ENCODE results near the gene CENPB. TPM values are rescaled to one million over a fixed set of nuclear protein-coding genes. Genes with fewer than 3 reads are reported as not detected.

Gene CENPB
- total RNA-seq, 1 donor from 2014 or later = 87.4 TPM

DNA sequence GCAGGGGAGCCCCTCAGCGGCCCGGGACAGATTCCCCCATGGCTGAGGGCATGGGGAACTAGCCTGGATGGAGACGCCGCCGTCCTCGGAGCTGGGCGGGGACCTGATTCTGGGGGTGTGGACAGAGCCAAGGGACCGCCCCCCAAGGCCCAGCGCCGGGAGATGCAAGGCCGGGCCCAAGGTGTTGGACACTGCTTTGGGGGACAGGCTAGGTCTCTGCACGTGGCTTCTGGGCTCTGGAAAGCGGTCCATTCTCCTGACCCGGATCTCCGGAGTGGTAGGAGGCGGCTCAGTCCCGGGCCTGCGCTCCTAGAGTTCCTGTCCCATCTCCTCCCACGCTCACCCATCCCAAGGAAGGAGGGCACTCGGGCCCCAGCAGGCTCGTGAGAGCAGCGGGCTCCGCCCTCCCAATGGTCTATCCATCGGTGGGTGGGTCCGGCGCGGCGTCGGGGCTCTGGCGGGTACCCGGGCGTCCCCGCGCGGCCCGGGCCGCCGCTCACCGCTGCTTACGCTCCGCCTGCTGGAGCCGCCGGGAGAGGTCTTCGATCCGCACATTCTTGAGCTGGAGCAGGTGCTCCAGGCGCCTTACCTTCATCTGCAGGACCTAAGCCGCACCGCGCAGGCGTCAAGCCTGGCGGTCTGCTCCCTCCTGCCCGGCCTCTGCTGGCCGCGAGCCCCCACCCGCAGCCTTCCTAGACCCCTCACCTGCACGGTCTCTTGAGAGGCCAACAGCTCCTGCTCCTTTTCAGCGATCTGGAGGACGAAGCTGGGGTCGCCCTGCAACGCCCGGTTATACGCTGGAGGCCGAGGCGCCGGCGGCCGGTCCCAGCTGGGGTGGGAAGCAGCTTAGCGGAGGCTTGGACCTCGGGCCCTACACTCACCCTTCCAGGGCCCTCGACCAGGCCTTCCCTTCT, 8.6 kb downstream of the CENPB start:
- no peak for FAIRE-seq
- peak; percentile 26 for DNase-seq (ENCODE audit: low read depth)
- TF ChIP-seq, protein P1, sequence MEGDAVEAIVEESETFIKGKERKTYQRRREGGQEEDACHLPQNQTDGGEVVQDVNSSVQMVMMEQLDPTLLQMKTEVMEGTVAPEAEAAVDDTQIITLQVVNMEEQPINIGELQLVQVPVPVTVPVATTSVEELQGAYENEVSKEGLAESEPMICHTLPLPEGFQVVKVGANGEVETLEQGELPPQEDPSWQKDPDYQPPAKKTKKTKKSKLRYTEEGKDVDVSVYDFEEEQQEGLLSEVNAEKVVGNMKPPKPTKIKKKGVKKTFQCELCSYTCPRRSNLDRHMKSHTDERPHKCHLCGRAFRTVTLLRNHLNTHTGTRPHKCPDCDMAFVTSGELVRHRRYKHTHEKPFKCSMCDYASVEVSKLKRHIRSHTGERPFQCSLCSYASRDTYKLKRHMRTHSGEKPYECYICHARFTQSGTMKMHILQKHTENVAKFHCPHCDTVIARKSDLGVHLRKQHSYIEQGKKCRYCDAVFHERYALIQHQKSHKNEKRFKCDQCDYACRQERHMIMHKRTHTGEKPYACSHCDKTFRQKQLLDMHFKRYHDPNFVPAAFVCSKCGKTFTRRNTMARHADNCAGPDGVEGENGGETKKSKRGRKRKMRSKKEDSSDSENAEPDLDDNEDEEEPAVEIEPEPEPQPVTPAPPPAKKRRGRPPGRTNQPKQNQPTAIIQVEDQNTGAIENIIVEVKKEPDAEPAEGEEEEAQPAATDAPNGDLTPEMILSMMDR (IDR thresholded peaks at IDR 0.05; ENCODE audit: insufficient read depth, low read length, severe bottlenecking) = peak; percentile 14
- no peaks in the 10 kb centered on the region for H3K36me3 ChIP-seq (ENCODE audit: control insufficient read depth, insufficient read depth, low read length)
- peaks cover 3% of the 10 kb centered on the region for H3K27me3 ChIP-seq (ENCODE audit: control insufficient read depth, insufficient read depth, low read length)
- peak overlapping the region; percentile 43 for H3K4me3 ChIP-seq (ENCODE audit: low read depth, low read length)

DNA sequence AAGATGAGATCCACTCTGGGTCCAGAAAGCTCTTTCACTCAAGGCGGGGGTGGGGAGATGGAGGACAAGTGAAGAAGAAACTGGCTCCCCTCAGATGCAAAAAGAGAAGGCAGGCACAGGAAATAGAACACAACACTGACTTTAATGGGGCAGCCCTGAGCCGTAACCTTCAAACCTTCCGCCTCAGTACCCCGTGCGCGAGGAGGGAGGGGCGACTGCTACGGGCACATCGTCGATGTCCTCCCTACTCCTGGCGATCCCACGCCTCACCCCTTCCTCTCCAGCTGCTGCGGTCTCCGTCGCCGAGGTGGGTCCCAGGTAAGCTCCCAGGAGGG, 9.2 kb downstream of the CENPB start:
- Histone ChIP-seq H3K36me3 (ENCODE audit: control insufficient read depth, insufficient read depth, low read length) (no peaks in the 10 kb centered on the region), H3K4me3 (ENCODE audit: low read depth, low read length) (peak overlapping the region; percentile 43), H3K27me3 (ENCODE audit: control insufficient read depth, insufficient read depth, low read length) (peaks cover 3% of the 10 kb centered on the region)
- TF ChIP-seq, protein P1 (IDR thresholded peaks at IDR 0.05; ENCODE audit: insufficient read depth, low read length, severe bottlenecking) = no peak
- no peak for FAIRE-seq
- DNase-seq (ENCODE audit: low read depth) = no peak

DNA sequence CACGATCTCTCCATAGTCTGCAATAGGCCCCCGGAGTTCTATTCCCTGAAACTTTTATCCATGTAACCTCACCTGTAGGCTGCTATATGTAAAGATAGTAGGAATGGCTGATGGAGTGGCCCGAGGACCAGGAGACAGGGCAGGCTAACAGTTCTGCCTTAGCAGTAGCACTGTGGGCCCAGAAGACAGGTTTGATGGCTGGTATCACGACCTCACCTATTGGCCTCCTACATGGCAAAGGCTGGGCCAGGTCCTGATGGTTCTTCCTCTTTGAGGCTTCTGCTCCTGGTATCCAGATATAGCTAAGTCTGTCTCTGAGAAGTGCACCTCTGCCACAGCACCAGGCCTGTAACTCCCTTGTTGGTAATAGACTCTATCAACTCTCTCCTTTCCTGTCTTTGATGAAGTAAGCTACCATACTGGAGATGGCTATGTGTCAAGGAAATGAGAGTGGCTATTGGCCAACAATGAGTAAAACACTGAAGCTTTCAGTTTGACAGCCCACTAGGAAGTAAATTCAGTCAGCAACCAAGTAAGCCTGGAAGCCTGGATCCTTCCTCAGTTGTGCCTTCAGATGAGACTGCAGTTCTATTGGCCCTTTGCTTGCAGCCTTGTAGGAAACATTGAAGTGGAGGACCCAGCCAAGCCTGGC, 11.0 kb downstream of the CENPB start:
- FAIRE-seq (peak; percentile 52), DNase-seq (ENCODE audit: low read depth) (no peak)
- no peaks in the 10 kb centered on the region for H3K36me3 ChIP-seq (ENCODE audit: control insufficient read depth, insufficient read depth, low read length)
- H3K4me3 ChIP-seq (ENCODE audit: low read depth, low read length) = no peak overlapping the region
- TF ChIP-seq, protein P1 (IDR thresholded peaks at IDR 0.05; ENCODE audit: insufficient read depth, low read length, severe bottlenecking) = no peak
- H3K27me3 ChIP-seq (ENCODE audit: control insufficient read depth, insufficient read depth, low read length) = peaks cover 3% of the 10 kb centered on the region

DNA sequence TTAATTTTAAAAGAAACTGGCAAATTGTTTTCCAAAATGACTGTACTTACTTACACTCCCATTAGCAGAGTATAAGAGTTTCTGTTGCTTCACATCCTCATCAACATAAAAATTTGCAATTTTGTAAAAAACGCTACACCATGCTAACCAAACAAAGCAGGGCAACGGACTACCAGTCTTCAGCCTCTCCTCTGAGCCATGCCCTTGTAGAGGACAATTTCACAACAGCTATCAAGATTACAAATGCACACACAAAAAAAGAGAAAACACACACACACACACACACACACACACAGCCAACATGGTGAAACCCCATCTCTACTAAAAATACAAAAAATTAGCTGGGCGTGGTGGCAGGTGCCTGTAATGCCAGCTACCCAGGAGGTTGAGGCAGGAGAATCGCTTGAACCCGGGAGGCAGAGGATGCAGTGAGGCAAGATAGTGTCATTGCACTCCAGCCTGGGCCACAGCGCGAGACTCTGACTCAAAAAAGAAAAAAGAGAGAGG, 14.9 kb downstream of the CENPB start:
- Histone ChIP-seq H3K4me3 (ENCODE audit: low read depth, low read length) (no peak overlapping the region), H3K36me3 (ENCODE audit: control insufficient read depth, insufficient read depth, low read length) (no peaks in the 10 kb centered on the region), H3K27me3 (ENCODE audit: control insufficient read depth, insufficient read depth, low read length) (no peaks in the 10 kb centered on the region)
- DNase-seq (ENCODE audit: low read depth) (no peak), FAIRE-seq (no peak)
- TF ChIP-seq, protein P1 (IDR thresholded peaks at IDR 0.05; ENCODE audit: insufficient read depth, low read length, severe bottlenecking) = no peak

DNA sequence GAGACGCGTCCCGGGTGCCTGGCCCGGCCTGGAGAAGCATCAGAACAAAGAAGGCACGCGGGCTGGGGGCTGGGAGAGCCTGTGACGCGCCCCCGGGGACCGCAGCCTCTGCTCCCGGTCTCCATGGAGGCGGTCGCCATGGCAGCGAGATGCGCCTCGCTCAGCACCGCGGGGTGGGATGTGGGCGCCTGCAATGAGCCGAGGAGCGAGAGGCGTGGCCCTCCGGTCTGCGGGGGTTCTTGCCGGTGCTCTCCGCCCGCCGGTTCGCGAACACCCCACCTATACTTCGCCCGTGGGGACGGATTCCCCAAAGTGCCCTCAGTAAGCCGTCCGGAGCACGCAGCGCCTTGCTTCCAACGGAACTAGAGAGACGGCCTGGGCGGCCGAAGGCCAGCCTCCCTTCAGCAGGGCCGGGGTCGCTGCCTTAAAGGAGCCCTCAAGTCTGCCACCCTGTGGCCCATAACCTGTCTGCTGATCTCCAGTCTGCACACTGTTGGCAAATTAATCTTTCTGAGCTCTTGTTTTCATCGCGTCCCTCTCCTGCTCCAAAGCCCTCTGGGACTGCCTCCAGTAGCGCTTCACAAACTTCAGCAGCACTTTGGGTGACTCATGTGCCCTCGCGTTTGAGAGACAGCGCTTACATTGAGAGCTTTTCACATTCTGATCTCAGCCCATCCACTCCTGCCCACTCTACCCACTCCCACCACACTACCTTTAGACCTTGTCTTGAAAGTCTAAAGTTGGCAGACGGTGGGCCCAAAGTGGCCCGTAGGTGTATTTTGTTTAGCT, 18.0 kb downstream of the CENPB start:
- peak overlapping the region; percentile 84 for H3K4me3 ChIP-seq (ENCODE audit: low read depth, low read length)
- DNase-seq (ENCODE audit: low read depth) = peak; percentile 78
- TF ChIP-seq, protein P1 (IDR thresholded peaks at IDR 0.05; ENCODE audit: insufficient read depth, low read length, severe bottlenecking) = peak; percentile 58
- no peaks in the 10 kb centered on the region for H3K27me3 ChIP-seq (ENCODE audit: control insufficient read depth, insufficient read depth, low read length)
- H3K36me3 ChIP-seq (ENCODE audit: control insufficient read depth, insufficient read depth, low read length) = no peaks in the 10 kb centered on the region
- peak; percentile 73 for FAIRE-seq

Measured in bronchial epithelial cell (primary cell).